ENCODE results near the gene MGAT4B.

MGAT4B gene

GRCh38 chr5:179827680-179828079 lies 21.0 kb upstream of the MGAT4B start:
- in situ Hi-C loops (cut with MboI; ENCODE audit: low sequenced_read_pairs) = no loop called here

- in situ Hi-C loops (cut with MboI; ENCODE audit: low sequenced_read_pairs) = no loop called here
Measured at GRCh38 chr5:179825655-179826182, 19.1 kb upstream of the MGAT4B start.

GRCh38 chr5:179824745-179825112 lies 18.1 kb upstream of the MGAT4B start:
- in situ Hi-C loops (cut with MboI; ENCODE audit: low sequenced_read_pairs) = no loop called here

DNA sequence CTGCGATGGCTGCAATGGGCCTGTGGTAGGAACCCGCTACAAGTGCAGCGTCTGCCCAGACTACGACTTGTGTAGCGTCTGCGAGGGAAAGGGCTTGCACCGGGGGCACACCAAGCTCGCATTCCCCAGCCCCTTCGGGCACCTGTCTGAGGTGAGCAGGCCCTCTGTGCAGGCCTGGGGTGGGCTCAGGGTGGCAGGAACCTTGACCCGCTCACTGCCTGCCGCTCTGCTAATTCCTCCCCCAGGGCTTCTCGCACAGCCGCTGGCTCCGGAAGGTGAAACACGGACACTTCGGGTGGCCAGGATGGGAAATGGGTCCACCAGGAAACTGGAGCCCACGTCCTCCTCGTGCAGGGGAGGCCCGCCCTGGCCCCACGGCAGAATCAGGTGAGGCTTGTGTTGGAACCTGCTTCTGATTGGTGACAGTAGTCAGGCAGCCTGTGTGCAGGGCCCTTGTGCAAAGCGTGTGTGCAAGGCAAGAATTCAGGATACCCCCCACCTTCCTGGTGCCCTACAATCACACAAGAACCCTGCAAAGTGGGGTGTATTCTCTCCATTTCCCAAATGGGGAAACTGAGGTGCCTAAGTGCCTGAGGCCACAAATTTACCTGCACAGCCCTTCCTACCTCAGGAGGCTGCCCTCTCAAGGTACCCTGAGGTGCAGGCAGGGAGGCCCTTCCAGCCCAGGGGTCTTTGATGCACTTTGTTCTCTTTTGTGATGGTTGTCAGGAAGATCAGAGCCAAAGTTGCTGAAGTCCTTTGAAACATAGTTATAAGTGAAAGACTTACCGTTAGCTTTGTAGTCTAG lies 17.5 kb upstream of the MGAT4B start:
- in situ Hi-C loops (cut with MboI; ENCODE audit: low sequenced_read_pairs) = no loop called here

- in situ Hi-C loops (cut with MboI; ENCODE audit: low sequenced_read_pairs) = no loop called here
Measured at GRCh38 chr5:179822444-179822990, 15.9 kb upstream of the MGAT4B start.

GRCh38 chr5:179822059-179822432 lies 15.4 kb upstream of the MGAT4B start:
- in situ Hi-C loops (cut with MboI; ENCODE audit: low sequenced_read_pairs) = no loop called here

GRCh38 chr5:179821298-179822058 lies 14.8 kb upstream of the MGAT4B start:
- in situ Hi-C loops (cut with MboI; ENCODE audit: low sequenced_read_pairs) = no loop called here

GRCh38 chr5:179820483-179821297 lies 14.0 kb upstream of the MGAT4B start, which contains the start of gene SQSTM1:
TSS of gene SQSTM1 (plus strand) at chr5:179820905. CDS start at chr5:179820937, 32 bp downstream.
- in situ Hi-C loops (cut with MboI; ENCODE audit: low sequenced_read_pairs) = no loop called here

- in situ Hi-C loops (cut with MboI; ENCODE audit: low sequenced_read_pairs) = no loop called here
Measured at GRCh38 chr5:179820127-179820482, 13.4 kb upstream of the MGAT4B start.

- in situ Hi-C loops (cut with MboI; ENCODE audit: low sequenced_read_pairs) = no loop called here
Measured at GRCh38 chr5:179819296-179820126, 12.8 kb upstream of the MGAT4B start.

DNA sequence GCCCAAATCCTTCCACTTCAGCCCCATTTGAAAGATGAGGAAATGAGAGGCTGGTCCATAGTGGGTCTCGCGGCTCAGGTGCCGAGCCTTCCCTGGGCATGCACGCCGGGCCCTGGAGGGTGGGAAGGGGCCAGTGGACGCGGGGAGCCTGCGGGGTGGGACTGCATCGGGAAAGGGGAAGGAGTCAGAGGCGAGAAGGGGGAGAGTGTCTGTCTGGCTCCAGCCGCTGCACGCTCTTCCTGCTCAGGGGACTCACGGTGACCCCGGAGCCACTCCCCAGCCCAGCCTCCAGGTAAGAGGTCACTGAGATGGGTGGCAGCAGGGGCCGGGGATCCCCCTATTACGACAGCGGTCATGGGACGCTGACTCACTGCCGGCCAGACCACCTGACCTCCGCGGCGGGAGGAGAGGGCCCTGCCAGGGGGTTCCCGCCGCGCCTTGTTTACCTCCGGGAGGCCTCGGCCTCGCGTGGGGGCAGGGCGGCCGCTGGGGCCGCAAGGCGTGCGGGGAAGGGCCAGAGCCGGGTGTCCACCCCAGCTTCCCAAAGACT lies 12.2 kb upstream of the MGAT4B start:
- in situ Hi-C loops (cut with MboI; ENCODE audit: low sequenced_read_pairs) = no loop called here

DNA sequence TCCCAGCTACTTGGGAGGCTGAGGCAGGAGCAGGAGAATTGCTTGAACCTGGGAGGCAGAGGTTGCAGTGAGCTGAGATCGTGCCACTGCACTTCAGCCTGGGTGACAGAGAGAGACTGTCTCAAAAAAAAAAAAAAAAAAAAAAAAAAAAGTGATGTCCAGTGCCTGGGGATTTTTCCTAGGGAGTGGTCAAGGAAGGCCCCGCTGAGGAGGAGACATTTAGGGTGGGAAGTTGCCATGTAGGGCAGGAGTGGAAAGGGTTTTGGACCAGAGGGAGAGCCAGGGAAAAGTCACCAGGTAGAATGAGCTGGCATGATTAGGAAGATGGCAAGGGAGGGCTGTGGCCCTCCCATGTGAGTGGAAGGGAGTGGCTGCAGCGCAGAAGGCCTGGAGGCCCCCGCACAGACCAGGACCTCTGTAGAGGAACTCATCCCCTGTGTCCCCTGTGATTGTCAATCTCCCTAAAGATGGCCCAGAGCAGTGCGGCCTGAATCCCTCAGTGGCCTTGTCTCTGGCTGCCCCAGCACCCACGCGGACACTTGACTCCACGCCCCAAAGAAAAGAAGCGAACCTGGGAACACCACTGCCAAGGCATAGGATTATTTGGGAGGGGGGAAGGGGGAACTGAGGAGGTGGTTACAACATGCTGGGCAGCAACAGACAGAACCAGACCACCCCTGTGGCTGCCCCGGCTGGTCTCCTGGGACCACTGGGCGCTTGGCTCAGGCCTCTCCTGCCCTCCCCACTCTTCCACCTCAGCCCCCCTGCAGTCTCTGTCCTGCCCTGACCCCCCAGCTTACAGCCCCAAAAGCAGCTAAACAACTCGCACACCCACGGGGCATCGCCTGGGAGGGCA lies 11.5 kb upstream of the MGAT4B start:
- in situ Hi-C loops (cut with MboI; ENCODE audit: low sequenced_read_pairs) = no loop called here

GRCh38 chr5:179817470-179817840 lies 10.8 kb upstream of the MGAT4B start:
- in situ Hi-C loops (cut with MboI; ENCODE audit: low sequenced_read_pairs) = no loop called here

DNA sequence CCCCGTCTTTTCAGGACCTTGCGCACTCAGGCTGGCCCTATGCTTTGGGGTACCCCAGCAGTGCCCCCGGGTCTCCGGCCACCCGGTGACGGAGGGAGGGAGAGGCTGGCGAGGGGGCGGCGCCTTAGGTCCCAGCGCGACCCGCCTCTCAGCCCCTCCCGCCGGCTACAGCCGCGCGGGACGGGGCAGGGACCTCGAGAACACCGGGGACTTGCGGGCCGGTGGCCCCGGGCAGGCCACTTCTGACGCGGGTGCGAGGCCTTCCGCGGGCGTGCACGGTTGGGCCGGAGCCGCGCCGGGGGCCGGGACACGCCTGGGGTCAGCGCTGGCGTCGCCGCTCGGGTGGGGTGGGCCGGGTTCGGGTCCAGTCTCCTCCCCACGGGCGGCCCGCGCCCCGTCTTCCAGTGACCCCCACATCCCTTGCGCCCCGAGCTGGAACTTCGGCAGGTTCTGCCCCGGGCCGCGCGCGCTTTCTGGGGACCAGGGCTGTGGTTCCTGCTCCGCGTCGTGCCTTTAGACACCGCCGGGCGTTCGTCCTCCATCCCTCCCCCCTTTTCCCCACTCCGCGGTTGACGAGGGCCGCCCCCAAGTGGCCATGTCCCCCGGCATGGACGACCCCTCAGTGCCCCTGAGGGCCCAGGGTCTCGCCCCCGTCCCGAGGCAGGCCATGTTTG lies 10.3 kb upstream of the MGAT4B start:
- in situ Hi-C loops (cut with MboI; ENCODE audit: low sequenced_read_pairs) = no loop called here

DNA sequence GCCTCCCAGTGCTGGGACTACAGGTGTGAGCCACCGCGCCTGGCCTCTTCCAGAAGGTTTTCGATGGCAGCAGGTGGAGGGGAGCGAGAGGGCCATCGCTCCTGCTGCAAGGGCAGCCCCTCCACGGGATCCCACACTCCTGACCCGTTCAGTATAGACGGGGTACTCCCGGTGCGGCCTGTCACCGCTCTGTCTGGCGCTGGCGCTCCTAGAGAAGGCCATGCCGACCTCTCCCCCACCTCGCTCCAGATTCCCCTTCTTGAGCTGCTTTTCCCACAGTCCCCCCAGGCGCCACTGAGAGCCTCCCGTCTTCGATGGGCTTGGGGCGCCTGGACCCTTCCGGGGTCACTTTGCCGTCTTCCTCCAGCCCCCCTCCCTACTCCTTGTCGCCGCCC lies 9.7 kb upstream of the MGAT4B start:
- in situ Hi-C loops (cut with MboI; ENCODE audit: low sequenced_read_pairs) = no loop called here

- in situ Hi-C loops (cut with MboI; ENCODE audit: low sequenced_read_pairs) = no loop called here
Measured at GRCh38 chr5:179815491-179816249, 9.0 kb upstream of the MGAT4B start.

- in situ Hi-C loops (cut with MboI; ENCODE audit: low sequenced_read_pairs) = no loop called here
Measured at GRCh38 chr5:179814090-179814489, 7.4 kb upstream of the MGAT4B start.

Data from hTERT RPE-1 (cell line).